ENCODE results near the gene KIF27. TPM values are rescaled to one million over a fixed set of nuclear protein-coding genes. Genes with fewer than 3 reads are reported as not detected.
A peak's percentile ranks its signal among the peaks of the same experiment; 100 is the strongest.

Gene KIF27
- total RNA-seq (10 to 100 TPM in 1 of 9 donors, 1 to 10 TPM in 8; 1.3 to 23.4 (median 4.8) TPM), polyA plus RNA-seq (1 to 10 TPM in 2 of 3 donors, under 1 TPM in 1; 0.81 to 2.1 (median 1.9) TPM)
- long read RNA-seq, donor 1, result 0 reads
- long read RNA-seq, donor 2, result 0 reads
- long read RNA-seq, donor 3, result 0 reads
- long read RNA-seq, donor 4, partial matches to known transcripts, result 2 of 6 reads
- long read RNA-seq, donor 4, other reads (novel, unspliced or antisense), result 4 of 6 reads
- long read RNA-seq, donor 5, partial matches to known transcripts, result 0 of 4 reads
- long read RNA-seq, donor 5, other reads (novel, unspliced or antisense), result 4 of 4 reads
- long read RNA-seq, donor 6, partial matches to known transcripts, result 0 of 3 reads
- long read RNA-seq, donor 6, other reads (novel, unspliced or antisense), result 3 of 3 reads
- long read RNA-seq, donor 7, result 0 reads
- long read RNA-seq, donor 8, result 0 reads
- long read RNA-seq, donor 9, partial matches to known transcripts, result 0 of 1 reads
- long read RNA-seq, donor 9, other reads (novel, unspliced or antisense), result 0 of 1 reads
- long read RNA-seq, donor 10, result 0 reads

GRCh38 chr9:83920927-83921707 is at the start of gene KIF27:
KIF27 (minus strand) TSS chr9:83921432; CDS start chr9:83915591, 5,841 bp downstream.
- Histone ChIP-seq H3K27ac (peak within 1 kb of the TSS; percentile 83 to 98 (median 91)), H3K36me3 (replicated peaks in 1 of 2) (no peaks in the 10 kb centered on the region), H3K4me3 (peak within 1 kb of the TSS in 2 of 4 donors; percentile 78 to 85), H3K4me1 (replicated peaks in 1 of 2) (peaks cover 5 to 10% of the 10 kb centered on the region in 2 donors), H3K9me3 (replicated peaks in 1 of 3) (no peaks in the 10 kb centered on the region), H3K27me3 (no peaks in the 10 kb centered on the region)
- WGBS, 4 donors, result 0 to 1% (median 1%) methylated on average over 13 to 92 of the region's 92 CpGs
- peak; percentile 99 to 100 (median 99) for DNase-seq
- TF ChIP-seq, protein P1, sequence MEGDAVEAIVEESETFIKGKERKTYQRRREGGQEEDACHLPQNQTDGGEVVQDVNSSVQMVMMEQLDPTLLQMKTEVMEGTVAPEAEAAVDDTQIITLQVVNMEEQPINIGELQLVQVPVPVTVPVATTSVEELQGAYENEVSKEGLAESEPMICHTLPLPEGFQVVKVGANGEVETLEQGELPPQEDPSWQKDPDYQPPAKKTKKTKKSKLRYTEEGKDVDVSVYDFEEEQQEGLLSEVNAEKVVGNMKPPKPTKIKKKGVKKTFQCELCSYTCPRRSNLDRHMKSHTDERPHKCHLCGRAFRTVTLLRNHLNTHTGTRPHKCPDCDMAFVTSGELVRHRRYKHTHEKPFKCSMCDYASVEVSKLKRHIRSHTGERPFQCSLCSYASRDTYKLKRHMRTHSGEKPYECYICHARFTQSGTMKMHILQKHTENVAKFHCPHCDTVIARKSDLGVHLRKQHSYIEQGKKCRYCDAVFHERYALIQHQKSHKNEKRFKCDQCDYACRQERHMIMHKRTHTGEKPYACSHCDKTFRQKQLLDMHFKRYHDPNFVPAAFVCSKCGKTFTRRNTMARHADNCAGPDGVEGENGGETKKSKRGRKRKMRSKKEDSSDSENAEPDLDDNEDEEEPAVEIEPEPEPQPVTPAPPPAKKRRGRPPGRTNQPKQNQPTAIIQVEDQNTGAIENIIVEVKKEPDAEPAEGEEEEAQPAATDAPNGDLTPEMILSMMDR (IDR thresholded peaks at IDR 0.05), result peak in 5 of 6 experiments; percentile 17 to 80 (median 44)
- peak; percentile 59 to 86 for TF ChIP-seq POLR2A (IDR thresholded peaks at IDR 0.05)
- intact Hi-C loops (cut with DNase I), result no loop called here

DNA sequence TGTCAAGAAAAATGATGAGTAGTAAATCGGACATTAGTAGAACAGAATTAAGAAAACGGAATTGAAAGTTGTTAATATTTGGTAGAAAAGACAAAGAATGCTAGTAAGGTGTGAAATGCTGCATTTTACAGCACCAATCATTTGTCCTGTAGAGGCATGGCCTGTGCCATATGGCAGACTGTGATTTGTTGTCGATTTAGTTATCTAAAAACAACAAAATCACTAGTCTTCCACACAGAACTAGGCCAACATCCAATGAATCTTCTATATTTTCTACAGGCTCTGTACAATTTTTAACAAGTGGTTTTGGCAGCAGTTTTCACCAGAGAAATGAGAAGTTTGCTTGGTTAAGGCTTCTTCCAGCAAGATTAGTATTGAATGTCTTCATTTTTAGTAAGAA is 48.4 kb upstream of the KIF27 start:
- no peak overlapping the region for H3K4me3 ChIP-seq
- H3K9me3 ChIP-seq (replicated peaks in 1 of 3), result no peaks in the 10 kb centered on the region
- peaks cover 3 to 86% of the 10 kb centered on the region in 2 donors for H3K36me3 ChIP-seq (replicated peaks in 1 of 2)
- no peak for DNase-seq
- TF ChIP-seq, protein P1 (IDR thresholded peaks at IDR 0.05), result no peak
- TF ChIP-seq POLR2A (IDR thresholded peaks at IDR 0.05), result no peak
- intact Hi-C loops (cut with DNase I), result no loop called here
- H3K4me1 ChIP-seq (replicated peaks in 1 of 2), result peaks cover 0 to 17% of the 10 kb centered on the region in 2 donors
- H3K27ac ChIP-seq, result no peak overlapping the region
- no peaks in the 10 kb centered on the region for H3K27me3 ChIP-seq
- WGBS, 4 donors, result 58 to 68% (median 64%) methylated on average over 3 of the region's 3 CpGs

DNA sequence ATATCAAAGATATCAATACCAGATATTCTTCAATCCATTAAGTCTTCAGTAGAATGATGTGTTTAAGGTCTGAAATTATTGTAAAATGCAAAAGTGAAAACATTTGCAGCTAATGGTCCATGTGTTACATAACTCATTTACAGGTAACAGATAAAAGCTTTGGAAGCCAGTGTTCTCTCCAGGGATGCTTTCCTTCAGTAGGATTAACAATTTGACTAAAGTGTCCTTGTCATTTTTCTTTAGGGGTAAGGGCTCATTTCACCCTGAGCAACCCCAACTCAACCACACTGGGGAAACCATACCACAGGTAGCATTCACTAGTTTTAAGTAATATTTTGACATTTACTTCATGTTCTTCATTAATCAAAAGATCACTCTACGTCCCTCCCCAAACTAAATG is 45.8 kb upstream of the KIF27 start:
- no peak for TF ChIP-seq POLR2A (IDR thresholded peaks at IDR 0.05)
- no peak overlapping the region for H3K4me3 ChIP-seq
- 71 to 87% (median 74%) methylated on average over 1 of the region's 1 CpG for WGBS, 4 donors
- no peak overlapping the region for H3K27ac ChIP-seq
- no peaks in the 10 kb centered on the region for H3K9me3 ChIP-seq (replicated peaks in 1 of 3)
- DNase-seq, result no peak
- H3K36me3 ChIP-seq (replicated peaks in 1 of 2), result peaks cover 0 to 61% of the 10 kb centered on the region in 2 donors
- H3K27me3 ChIP-seq, result no peaks in the 10 kb centered on the region
- intact Hi-C loops (cut with DNase I), result no loop called here
- H3K4me1 ChIP-seq (replicated peaks in 1 of 2), result no peaks in the 10 kb centered on the region

- intact Hi-C loops (cut with DNase I), result no loop called here
- Histone ChIP-seq H3K9me3 (replicated peaks in 1 of 3) (no peaks in the 10 kb centered on the region), H3K36me3 (replicated peaks in 1 of 2) (peaks cover 0 to 52% of the 10 kb centered on the region in 2 donors), H3K4me3 (no peak overlapping the region), H3K27me3 (no peaks in the 10 kb centered on the region), H3K4me1 (replicated peaks in 1 of 2) (no peaks in the 10 kb centered on the region), H3K27ac (no peak overlapping the region)
- 81 to 97% (median 91%) methylated on average over 8 of the region's 8 CpGs for WGBS, 4 donors
- peak in 1 of 7 donors; percentile 33 for DNase-seq
- TF ChIP-seq POLR2A (IDR thresholded peaks at IDR 0.05), result no peak
- TF ChIP-seq, protein P1 (IDR thresholded peaks at IDR 0.05), result no peak
Observed at GRCh38 chr9:83966209-83966582, 45.0 kb upstream of the KIF27 start.
